ENCODE data around the gene UROD.

The UROD gene

DNA sequence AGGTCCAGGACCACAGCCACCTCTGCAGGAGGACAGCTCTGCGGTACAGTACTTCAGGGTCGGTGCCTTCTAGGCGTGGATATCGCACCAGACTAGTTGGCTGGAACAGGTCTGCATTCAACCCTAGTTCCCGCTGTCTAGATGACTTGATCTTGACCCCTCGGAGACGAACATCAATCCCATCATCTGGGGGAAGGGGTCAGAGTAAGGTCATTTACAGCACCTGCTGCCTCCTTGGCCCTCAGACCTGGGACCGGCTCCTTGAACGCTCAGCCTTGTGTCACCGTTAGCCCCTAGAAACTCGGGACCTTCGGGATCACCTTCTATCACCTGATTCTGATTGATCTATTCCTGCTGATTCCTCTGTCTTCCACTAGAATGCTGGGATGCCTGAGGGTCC, 3.5 kb upstream of the UROD start:
- no peak for DNase-seq (ENCODE audit: low read depth)

DNA sequence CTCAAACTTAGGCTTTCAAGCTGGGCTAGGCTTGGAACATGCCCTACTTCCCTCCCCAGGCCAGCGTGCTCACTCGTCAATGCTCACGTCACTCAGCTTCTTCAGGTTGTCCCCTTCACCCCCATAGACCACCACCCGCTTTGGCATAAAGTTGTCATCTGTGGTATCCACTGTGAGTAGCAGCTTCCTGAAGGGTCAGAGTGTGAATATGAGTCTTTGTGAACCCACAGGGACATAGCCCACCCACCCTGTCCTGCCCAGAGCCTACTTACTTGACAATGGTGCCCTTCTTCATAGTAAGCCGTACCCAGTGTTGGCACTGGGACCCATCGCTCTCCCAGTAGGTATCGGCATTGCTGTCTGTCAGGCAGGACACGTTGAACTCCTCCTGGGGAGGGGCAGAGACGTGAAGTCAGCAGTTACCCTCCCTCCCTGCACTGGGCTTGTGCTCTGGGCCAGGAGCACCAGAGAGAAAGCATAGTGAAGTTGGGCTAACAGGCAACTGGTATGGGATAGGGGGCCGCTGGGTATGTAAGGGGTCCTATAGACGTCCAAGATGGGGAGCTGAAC, 2.7 kb upstream of the UROD start:
- no peak for DNase-seq (ENCODE audit: low read depth)

DNA sequence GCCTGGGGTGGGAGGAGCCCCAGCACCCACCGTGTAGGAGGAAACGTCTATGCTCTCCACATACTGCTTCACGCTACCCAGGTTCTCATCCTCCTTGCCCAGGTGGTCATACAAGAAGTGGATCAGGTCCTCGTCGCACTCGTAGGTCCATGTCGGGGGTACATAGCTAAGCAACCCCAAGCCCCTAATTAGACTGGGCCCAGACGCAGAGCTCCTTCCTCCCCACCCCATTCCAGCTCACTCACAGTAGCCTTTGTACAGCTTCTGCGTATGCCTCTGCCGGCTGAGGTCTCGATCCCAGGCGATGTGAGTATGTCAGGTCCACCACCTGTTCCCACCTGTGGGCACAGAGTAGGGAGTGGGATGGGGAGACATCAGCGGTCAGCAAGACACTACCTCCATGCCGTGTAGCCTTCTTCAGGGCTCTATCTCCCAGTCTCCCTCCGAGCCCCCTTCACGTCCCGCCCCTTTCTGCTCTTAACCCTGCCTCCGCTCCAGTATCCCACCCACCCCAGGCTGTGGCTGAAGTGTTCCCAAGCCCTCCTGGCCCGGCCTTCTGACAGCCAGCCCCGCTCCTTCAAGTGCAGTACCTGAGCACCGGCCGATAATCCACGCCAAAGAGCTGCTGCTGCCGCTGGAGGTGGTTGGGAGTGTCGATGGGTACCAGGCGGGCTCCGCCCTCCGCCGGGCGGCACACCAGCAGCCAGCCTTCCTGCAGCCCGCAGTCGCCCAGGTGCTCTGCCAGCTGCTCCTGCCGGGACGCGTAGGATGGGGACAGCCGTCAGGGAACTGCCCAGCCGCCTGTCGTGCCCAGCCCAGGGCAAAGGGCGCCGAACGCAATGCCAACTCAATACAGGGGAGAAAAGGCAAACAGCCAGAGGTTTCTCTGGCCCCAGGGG, 1.8 kb upstream of the UROD start:
- DNase-seq (ENCODE audit: low read depth): no peak

- peak; percentile 62 for DNase-seq (ENCODE audit: low read depth)
Observed at GRCh38 chr1:45010855-45011811, 921 bp upstream of the UROD start, which contains the start of gene HECTD3. Gene HECTD3, minus strand, starts transcription at chr1:45011324. Its CDS starts 67 bp downstream, at chr1:45011257.

DNA sequence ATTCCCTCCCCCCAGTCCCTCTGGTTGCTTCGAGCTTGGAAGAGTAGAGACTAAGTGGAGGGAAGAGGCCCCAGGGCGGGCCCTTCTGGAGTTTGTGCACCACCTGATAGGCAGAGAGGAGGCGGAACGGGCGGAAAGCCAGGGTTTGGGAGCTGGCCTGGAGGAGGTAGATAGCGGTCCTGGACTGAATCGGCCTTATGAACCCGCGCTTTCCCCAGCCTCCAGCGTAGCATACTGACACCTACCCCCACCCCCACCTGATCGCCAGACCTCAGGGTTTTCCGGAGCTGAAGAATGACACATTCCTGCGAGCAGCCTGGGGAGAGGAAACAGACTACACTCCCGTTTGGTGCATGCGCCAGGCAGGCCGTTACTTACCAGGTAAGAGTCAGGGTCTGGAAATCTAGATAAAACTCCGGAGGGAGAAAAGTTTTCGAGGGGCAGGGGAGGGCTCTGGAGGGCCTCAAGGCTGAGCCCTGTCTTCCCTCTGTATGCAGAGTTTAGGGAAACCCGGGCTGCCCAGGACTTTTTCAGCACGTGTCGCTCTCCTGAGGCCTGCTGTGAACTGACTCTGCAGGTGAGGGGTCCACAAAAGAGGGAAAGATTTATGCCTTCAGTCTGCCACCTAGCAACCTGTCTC, 705 bp downstream of the UROD start:
- peak; percentile 31 for DNase-seq (ENCODE audit: low read depth)

- DNase-seq (ENCODE audit: low read depth): no peak
Observed at GRCh38 chr1:45013551-45014209, 1.6 kb downstream of the UROD start.

- DNase-seq (ENCODE audit: low read depth): peak; percentile 71
Observed at GRCh38 chr1:45014321-45015028, 2.4 kb downstream of the UROD start.

DNA sequence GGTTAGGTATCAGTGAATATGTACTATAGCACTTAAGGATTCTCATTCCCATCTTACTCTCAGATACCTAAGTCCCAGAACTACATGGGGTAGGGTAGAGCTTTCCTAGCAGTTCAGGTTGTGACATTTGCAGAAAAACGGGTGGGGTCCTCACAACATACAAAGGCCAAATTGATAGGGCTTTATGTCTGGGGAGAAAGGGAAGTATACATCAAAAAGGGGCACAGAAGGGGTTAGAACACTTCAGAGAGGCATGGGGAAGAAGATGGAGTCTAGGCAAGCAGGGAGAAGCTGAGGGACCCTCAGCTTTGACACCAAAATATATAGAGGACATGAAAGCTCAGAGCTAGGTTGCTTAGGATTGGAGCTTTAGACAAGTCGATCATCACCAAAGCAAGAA, 3.6 kb downstream of the UROD start:
- DNase-seq (ENCODE audit: low read depth): no peak

DNA sequence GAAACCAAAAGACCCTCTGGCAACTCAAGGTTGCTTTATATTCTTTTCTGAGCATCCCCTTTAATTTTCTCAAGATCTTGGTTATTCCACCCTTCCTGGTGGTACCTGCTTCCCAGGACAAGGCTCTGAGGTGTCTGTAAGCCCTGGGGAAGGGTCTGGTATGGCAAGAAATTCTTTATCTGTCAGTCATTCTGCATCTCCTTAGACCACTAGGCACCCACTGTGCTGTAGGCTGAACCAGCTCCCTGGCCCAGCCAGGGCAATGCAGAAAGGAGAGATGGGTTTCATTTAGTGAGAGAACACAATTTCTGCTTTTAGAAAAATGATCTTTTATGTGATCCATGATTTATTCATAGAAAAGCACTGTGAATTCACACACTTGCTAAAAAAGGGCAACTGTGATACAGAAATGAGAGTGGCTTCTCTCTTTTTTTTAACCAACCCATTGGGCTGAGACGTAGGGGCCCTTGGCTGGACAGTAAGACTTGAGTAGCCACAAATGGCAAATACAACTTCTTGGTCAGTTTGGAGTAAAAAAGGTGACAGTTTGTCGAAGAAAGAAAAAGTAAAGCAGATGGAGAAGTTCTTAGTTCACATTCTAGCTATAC, 4.1 kb downstream of the UROD start:
- no peak for DNase-seq (ENCODE audit: low read depth)

DNA sequence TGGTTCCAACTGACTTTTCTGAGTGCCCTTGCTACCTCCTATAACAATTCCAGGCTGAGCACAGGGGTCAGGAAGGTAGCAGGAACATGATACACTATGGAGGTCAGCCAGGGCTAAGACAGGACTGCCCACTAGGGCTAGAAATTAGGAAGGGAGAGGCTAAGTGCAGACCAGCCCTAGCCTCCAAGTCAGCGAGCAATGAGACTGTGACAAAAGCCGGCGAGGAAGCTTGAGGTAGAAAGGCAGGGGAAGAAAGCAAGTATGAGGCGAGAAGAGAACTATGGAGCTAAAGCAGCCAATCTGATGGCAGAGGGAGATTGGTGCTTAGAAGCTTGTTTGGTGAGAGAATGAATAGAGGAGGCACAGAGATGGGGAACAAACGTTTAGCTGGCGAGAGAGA, 4.7 kb downstream of the UROD start:
- no peak for DNase-seq (ENCODE audit: low read depth)

- peak; percentile 51 for DNase-seq (ENCODE audit: low read depth)
Observed at GRCh38 chr1:45018599-45019230, 6.7 kb downstream of the UROD start.

DNA sequence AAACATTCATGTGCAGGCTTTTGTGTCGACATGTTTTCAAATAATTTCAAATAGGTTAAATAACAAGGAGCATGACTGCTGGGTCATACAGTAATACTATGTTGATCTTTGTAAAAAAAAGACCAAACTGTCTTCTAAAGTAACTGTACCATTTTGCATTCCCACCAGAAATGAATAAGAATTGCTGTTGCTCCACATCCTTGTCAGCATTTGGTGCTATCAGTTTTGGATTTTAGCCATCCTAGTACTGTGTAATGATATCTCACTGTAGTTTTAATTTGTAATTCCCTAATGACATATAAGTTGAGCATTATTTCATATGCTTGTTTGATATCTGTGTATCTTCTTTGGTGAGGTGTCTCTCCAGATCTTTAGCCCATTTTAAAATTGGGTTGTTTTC, 11.6 kb downstream of the UROD start:
- DNase-seq (ENCODE audit: low read depth): no peak

DNA sequence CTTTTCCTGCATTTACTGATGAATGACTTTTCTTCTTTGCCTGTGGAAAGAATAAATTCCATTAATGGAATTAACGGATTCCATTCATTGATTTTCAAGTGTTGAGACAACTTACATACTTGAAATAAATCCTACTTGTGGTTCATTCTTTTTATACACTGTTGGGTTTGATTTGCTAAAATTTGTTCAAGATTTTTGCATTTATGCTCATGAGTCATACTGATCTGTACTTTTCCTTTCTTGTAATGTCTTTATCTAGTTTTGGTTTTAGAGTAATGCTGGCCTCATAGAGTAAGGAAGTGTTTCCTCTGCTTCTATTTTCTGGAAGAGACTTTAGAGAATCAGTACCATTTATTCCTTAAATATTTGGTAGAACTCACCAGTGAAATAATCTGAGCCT, 14.4 kb downstream of the UROD start:
- DNase-seq (ENCODE audit: low read depth): no peak

DNA sequence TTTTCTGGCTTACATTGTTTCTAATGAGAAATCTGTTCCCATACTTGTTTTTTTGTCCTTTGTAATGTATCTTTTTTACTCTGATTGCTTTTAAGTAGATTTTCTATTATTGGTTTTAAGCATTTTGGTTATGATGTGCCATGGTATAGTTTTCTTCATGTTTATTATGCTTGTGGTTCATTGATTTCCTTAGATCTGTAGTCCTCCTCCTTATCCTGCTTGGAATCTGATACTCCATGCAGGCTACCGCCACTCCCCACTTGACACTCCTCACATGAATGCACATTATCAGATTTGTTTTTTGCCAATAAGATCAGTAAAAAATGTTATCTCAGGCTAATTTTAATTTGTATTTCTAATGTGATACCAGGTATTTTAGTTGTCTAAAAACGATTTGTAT, 20.8 kb downstream of the UROD start:
- DNase-seq (ENCODE audit: low read depth): no peak

DNA sequence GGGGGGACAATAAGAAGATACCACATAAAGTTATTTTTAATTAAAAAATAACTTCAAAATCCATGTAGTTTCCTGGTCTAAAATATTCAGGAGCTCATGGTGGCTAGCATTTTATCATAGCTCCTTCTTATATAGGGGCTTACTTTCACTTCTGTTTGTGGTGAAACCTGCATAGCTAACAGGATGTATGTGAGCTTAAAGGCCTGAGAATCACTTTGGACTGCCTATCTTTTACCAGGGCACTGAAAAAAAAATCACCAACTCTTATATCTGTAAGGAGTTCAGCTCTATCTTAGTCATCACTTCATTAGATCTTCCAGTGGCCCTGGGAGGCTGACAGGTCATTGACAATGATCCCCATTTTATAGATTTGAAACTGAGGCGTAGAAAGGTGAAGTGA, 21.3 kb downstream of the UROD start:
- no peak for DNase-seq (ENCODE audit: low read depth)

GRCh38 chr1:45035631-45036301, 23.7 kb downstream of the UROD start:
- no peak for DNase-seq (ENCODE audit: low read depth)

DNA sequence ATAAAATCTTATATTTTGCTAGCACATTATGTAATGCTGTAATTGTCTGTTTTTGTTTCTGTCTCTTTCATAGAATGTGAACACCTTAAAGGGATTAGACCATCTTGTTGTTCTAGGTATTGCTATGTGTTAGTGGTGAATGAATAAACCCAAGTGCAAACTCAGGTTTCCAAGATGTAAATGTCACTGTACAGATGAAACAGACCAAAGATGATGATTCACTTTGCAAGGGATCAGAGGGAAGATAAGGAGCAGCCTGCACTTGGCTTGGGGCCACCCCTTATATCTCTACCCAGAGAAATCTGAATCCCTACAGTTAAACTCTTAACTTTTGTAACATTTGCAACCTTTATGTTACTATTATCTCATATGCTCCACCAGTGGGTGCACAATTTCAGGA, 25.4 kb downstream of the UROD start:
- DNase-seq (ENCODE audit: low read depth): no peak

- no peak for DNase-seq (ENCODE audit: low read depth)
Observed at GRCh38 chr1:45038240-45038639, 26.2 kb downstream of the UROD start.

DNA sequence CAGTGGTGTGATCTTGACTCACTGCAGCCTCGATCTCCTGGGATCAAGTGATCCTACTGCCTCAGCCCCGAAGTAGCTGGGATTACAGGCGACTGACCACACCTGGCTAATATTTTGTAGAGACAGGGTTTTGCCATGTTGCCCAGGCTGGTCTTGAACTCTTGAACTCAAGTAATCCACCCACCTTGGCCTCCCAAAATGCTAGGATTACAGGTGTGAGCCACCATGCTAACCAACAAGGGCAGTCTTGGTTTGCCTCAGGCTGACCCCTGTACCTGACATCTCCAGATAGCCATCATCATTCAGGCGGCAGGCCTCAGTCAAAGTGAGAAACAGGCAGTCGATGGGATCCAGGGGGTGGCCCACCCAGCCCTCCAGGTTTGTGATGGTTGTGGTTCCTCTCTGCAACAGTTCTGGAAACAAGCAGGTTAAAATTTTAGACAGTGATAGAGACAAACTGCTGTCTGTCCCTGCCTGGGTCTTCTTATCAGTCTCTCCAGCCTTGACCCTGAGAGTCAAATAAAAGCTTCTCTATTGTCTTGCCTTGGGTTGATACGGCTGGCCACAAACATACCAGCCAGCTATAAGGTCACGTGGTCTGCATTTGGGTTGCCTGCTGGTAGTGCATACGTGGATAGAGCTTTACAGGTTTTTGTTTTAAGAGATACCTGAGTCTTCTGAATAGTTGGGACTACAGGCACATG, 26.8 kb downstream of the UROD start:
- no peak for DNase-seq (ENCODE audit: low read depth)

Data from activated T-cell treated with anti-CD3 and anti-CD28 coated beads for 24 hours (primary cell).